ENCODE data around the gene ST6GAL2. TPM values are rescaled to one million over a fixed set of nuclear protein-coding genes. Genes with fewer than 3 reads are reported as not detected.

The ST6GAL2 gene
- total and polyA plus RNA-seq, 9 of the 15 experiments (the other 6 are each of a cell fraction or from before 2014, with no cell fraction given) = not detected

DNA sequence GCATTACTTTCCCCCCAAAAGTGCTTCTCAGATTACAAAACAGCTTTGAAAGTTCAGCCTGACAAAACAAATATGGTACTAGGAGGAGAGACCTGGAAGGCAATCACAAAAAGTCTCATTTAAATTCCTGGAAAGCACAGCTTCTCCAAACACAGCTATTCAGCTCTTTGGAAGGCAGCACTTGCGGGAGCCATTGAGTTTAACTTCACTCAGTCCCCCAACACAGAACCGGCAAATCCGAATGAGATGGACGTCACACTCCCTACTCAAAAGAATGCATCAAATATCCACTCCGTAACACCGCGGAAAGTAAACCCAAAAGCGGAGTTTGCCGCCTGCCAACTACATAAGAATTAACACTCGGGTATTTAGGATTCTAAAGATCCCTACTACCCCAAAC is 638 bp downstream of the ST6GAL2 start:
- FAIRE-seq = no peak
- Histone ChIP-seq H3K27me3 (ENCODE audit: control insufficient read depth in 2 of 2, insufficient read depth in 2 of 2, low read length in 2 of 2) (no peaks in the 10 kb centered on the region), H4K20me1 (replicated peaks; ENCODE audit: control insufficient read depth, insufficient read depth, low read length) (no peaks in the 10 kb centered on the region), H2AFZ (ENCODE audit: low read depth, low read length) (no peak overlapping the region), H3K79me2 (ENCODE audit: control insufficient read depth, insufficient read depth, low read length) (no peaks in the 10 kb centered on the region), H3K4me2 (ENCODE audit: insufficient read depth, low read length) (no peak overlapping the region), H3K9me1 (ENCODE audit: control insufficient read depth, insufficient read depth, low read length) (no peaks in the 10 kb centered on the region), H3K9me3 (replicated peaks; ENCODE audit: control insufficient read depth, insufficient read depth, low read depth, low read length) (no peaks in the 10 kb centered on the region), H3K9ac (ENCODE audit: insufficient read depth in 1 of 2, low read depth in 2 of 2, low read length in 2 of 2) (no peak overlapping the region), H3K4me1 (replicated peaks in 1 of 2; ENCODE audit: control insufficient read depth in 2 of 2, insufficient read depth in 2 of 2, low read length in 2 of 2) (no peaks in the 10 kb centered on the region), H3K4me3 (no peak overlapping the region), H3K36me3 (ENCODE audit: control insufficient read depth, insufficient read depth, low read length) (no peaks in the 10 kb centered on the region), H3K27ac (ENCODE audit: extremely low read depth, low read depth, low read length) (no peak overlapping the region)
- ChIA-PET CTCF (ENCODE audit: low intra/inter-chr PET ratio) (no interaction called here), POLR2A (no interaction called here)
- 6% methylated on average over 10 of the region's 10 CpGs for WGBS (ENCODE audit: insufficient coverage, low coverage, missing lambda C conversion rate)
- intact Hi-C loops (cut with micrococcal nuclease) (no loop called here), in situ Hi-C loops (cut with MboI) (no loop called here)
- ATAC-seq = no peak
- BruUV-seq (replicated peaks) = no TSS peak
- no peak for DNase-seq (ENCODE audit: extremely low read depth in 1 of 4, low spot score in 3 of 4)
- TF ChIP-seq, protein P1, sequence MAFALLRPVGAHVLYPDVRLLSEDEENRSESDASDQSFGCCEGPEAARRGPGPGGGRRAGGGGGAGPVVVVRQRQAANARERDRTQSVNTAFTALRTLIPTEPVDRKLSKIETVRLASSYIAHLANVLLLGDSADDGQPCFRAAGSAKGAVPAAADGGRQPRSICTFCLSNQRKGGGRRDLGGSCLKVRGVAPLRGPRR (CRISPR knock-in tag; IDR thresholded peaks at IDR 0.05) = no peak
- no peak for TF ChIP-seq BRCA1 (IDR thresholded peaks at IDR 0.05)
- TF ChIP-seq BRCA1 (CRISPR knock-in tag; IDR thresholded peaks at IDR 0.05) = no peak
- TF ChIP-seq, protein P2, sequence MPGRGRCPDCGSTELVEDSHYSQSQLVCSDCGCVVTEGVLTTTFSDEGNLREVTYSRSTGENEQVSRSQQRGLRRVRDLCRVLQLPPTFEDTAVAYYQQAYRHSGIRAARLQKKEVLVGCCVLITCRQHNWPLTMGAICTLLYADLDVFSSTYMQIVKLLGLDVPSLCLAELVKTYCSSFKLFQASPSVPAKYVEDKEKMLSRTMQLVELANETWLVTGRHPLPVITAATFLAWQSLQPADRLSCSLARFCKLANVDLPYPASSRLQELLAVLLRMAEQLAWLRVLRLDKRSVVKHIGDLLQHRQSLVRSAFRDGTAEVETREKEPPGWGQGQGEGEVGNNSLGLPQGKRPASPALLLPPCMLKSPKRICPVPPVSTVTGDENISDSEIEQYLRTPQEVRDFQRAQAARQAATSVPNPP (IDR thresholded peaks at IDR 0.05; ENCODE audit: borderline replicate concordance, insufficient read depth, insufficient read length) = no peak
- TF ChIP-seq SMARCA4 (IDR thresholded peaks at IDR 0.05) = no peak
- TF ChIP-seq ZNF282 (CRISPR knock-in tag; IDR thresholded peaks at IDR 0.05) = no peak
- TF ChIP-seq FOXM1 (IDR thresholded peaks at IDR 0.05; ENCODE audit: low read depth) = no peak
- TF ChIP-seq FOXM1 (CRISPR knock-in tag; IDR thresholded peaks at IDR 0.05; ENCODE audit: low read depth) = no peak
- no peak for TF ChIP-seq ZNF274 (IDR thresholded peaks at IDR 0.05; ENCODE audit: borderline replicate concordance, low read depth, low read length)
- no peak for TF ChIP-seq NFE2 (IDR thresholded peaks at IDR 0.05; ENCODE audit: low read depth)
- no peak for TF ChIP-seq RAD51 (IDR thresholded peaks at IDR 0.05; ENCODE audit: borderline replicate concordance, low read depth)
- TF ChIP-seq, protein P3, sequence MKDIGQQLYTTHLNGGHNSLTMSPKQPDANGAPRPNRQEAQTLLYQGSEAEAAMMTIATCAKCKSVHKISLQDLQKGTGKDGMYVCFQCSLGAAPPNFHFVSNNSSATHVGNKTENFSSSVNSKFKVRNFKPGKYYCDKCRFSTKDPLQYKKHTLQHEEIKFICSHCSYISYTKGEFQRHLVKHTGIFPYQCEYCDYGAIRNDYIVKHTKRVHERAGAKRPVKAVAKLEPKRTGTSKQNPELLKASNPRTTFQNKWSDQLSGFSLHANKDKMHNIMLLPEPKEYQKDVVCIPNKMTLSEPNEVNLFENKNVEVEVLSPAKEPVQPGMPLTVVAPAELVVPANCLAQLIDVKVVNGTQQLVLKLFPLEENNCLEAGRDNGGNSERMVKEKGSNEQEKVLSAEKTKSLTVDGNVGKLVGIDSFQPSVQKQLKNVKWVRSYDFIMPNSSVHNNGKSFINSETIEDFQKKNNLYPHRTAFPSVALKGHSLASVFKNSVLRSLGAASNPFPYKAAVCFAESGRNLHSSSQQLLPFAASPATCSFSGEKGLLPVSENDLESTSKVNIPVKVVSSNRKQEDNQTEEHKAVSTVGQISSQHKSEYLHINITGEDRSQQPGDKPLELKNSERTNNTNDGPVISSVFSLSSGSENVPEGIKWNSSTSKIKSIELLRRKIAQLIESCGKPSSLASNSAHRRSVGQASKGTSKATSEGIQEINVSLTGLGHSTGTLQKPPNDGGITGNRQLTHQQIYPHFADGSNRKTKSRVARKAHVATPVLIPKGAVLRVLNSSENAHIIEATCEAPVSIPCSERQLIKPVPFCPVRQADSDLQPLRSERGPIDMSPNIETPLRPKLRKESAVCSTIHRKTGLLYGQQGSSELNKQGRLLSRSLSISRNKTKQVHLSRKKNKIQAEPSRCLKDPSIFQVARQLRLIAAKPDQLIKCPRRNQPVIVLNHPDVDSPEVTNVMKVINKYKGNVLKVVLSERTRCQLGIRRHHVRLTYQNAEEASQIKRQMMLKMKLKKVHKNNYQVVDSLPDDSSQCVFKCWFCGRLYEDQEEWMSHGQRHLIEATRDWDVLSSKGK (CRISPR knock-in tag; IDR thresholded peaks at IDR 0.05) = no peak
- no peak for TF ChIP-seq NFRKB (IDR thresholded peaks at IDR 0.05; ENCODE audit: low read depth)
- TF ChIP-seq SIN3A (IDR thresholded peaks at IDR 0.05; ENCODE audit: borderline replicate concordance in 2 of 2, control insufficient read depth in 1 of 2, low read depth in 2 of 2, low read length in 2 of 2) = no peak
- TF ChIP-seq, protein P4, sequence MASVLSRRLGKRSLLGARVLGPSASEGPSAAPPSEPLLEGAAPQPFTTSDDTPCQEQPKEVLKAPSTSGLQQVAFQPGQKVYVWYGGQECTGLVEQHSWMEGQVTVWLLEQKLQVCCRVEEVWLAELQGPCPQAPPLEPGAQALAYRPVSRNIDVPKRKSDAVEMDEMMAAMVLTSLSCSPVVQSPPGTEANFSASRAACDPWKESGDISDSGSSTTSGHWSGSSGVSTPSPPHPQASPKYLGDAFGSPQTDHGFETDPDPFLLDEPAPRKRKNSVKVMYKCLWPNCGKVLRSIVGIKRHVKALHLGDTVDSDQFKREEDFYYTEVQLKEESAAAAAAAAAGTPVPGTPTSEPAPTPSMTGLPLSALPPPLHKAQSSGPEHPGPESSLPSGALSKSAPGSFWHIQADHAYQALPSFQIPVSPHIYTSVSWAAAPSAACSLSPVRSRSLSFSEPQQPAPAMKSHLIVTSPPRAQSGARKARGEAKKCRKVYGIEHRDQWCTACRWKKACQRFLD (CRISPR knock-in tag; IDR thresholded peaks at IDR 0.05) = no peak
- no peak for TF ChIP-seq MAZ (CRISPR knock-in tag; conservative IDR thresholded peaks at IDR 0.05 in 1 of 2, IDR thresholded peaks at IDR 0.05 in 1 of 2)
- no peak for TF ChIP-seq NR3C1 (CRISPR knock-in tag; IDR thresholded peaks at IDR 0.05)
